Esophagus squamous epithelium (tissue), 4 donors: Measurements from ENCODE around the gene PHF3.

Source experiments
- POLR2A ChIP-seq, 4 donors: fragments of 450-650 bp; IDR thresholded peaks; one replicate each; pipeline ENCODE4 v1.6.1; 2017; ENCODE audit warnings: antibody characterized with exemption in 4 of 4, mild to moderate bottlenecking in 4 of 4, moderate library complexity in 3 of 4
- TF ChIP-seq, protein P1 (sequence below), 6 experiments: fragments of 450-650 bp in 4 of 6; fragments of 200-600 bp in 2 of 6; sonication (generic) in 2 of 6; IDR thresholded peaks; one replicate each; pipeline ENCODE4 v1.5.1; 2016 to 2019; ENCODE audit warnings: antibody characterized with exemption in 6 of 6, mild to moderate bottlenecking in 4 of 6, moderate library complexity in 4 of 6

- TF ChIP-seq, protein P1, sequence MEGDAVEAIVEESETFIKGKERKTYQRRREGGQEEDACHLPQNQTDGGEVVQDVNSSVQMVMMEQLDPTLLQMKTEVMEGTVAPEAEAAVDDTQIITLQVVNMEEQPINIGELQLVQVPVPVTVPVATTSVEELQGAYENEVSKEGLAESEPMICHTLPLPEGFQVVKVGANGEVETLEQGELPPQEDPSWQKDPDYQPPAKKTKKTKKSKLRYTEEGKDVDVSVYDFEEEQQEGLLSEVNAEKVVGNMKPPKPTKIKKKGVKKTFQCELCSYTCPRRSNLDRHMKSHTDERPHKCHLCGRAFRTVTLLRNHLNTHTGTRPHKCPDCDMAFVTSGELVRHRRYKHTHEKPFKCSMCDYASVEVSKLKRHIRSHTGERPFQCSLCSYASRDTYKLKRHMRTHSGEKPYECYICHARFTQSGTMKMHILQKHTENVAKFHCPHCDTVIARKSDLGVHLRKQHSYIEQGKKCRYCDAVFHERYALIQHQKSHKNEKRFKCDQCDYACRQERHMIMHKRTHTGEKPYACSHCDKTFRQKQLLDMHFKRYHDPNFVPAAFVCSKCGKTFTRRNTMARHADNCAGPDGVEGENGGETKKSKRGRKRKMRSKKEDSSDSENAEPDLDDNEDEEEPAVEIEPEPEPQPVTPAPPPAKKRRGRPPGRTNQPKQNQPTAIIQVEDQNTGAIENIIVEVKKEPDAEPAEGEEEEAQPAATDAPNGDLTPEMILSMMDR (IDR thresholded peaks at IDR 0.05) = no peak
- no peak for TF ChIP-seq POLR2A (IDR thresholded peaks at IDR 0.05)
Measured at GRCh38 chr6:63740709-63741108, 105.1 kb downstream of the PHF3 start.
